IMR-90 (cell line): ENCODE results near the gene KRTAP12-3. TPM values are rescaled to one million over a fixed set of nuclear protein-coding genes. Genes with fewer than 3 reads are reported as not detected.

Source experiments
- ATAC-seq: fragments of 200-7000 bp; cut with Tn5 transposase; 2 replicates; pipeline ENCODE4 v1.9.1; 2020; ENCODE audit warnings: low read depth, mild to moderate bottlenecking, moderate library complexity
- BruUV-seq: library from RNA; stranded (reverse); fragments of 400-500 nt; replicated peaks from 2 replicates; lab custom pipeline; 2021; lab: Mats Ljungman, UMichigan
- CTCF ChIA-PET: fragments of 300-600 bp; formaldehyde crosslinking; extraction: SDS; loops from one replicate; lab custom pipeline; 2021; ENCODE audit warnings: antibody characterized with exemption; lab: Yijun Ruan, JAX
- POLR2A ChIA-PET: fragments of 300-600 bp; sonication (Branson Sonifier 250); formaldehyde crosslinking; loops from one replicate; lab custom pipeline; 2022; ENCODE audit warnings: antibody characterized with exemption; ENCODE audit not compliant: unreplicated experiment; lab: Charles Lee
- DNase-seq: peaks from one replicate; pipeline ENCODE4 v3.0.0; 2013
- H2AFZ ChIP-seq: replicated peaks from 2 replicates; pipeline ENCODE3; 2013; ENCODE audit warnings: low read length, mild to moderate bottlenecking; ENCODE audit not compliant: poor library complexity
- H2AK5ac ChIP-seq: 2 replicates; pipeline ENCODE4 v1.6.1; 2013; ENCODE audit warnings: low read depth, low read length, inconsistent platforms
- H2AK9ac ChIP-seq: replicated peaks from 2 replicates; pipeline ENCODE3; 2013; ENCODE audit warnings: mild to moderate bottlenecking, low read depth, low read length, moderate library complexity; ENCODE audit not compliant: poor library complexity
- H2BK120ac ChIP-seq: 2 replicates; pipeline ENCODE4 v1.6.1; 2013; ENCODE audit warnings: low read depth, low read length, inconsistent platforms
- H2BK15ac ChIP-seq: 3 replicates; pipeline ENCODE4 v1.6.1; 2013; ENCODE audit warnings: low read depth, low read length, inconsistent platforms
- H2BK20ac ChIP-seq: 2 replicates; pipeline ENCODE4 v1.6.1; 2013; ENCODE audit warnings: low read depth, mild to moderate bottlenecking, inconsistent platforms, low read length, moderate library complexity
- H2BK5ac ChIP-seq: 2 replicates; pipeline ENCODE4 v1.6.1; 2013; ENCODE audit warnings: mild to moderate bottlenecking, low read depth, low read length, inconsistent platforms; ENCODE audit not compliant: poor library complexity, severe bottlenecking
- H3K14ac ChIP-seq: replicated peaks from 2 replicates; pipeline ENCODE4 v1.6.1; 2013; ENCODE audit warnings: low read depth, low read length, inconsistent platforms
- H3K18ac ChIP-seq: 2 replicates; pipeline ENCODE4 v1.6.1; 2013; ENCODE audit warnings: low read depth, low read length, control low read depth
- H3K23ac ChIP-seq: 2 replicates; pipeline ENCODE4 v1.6.1; 2013; ENCODE audit warnings: low read depth, low read length, inconsistent platforms
- H3K27ac ChIP-seq: 2 replicates; pipeline ENCODE4 v1.5.1; 2013; ENCODE audit warnings: mild to moderate bottlenecking, control low read depth, low read length; ENCODE audit not compliant: insufficient read depth
- H3K27me3 ChIP-seq: 2 replicates; pipeline ENCODE4 v1.6.1; 2013; ENCODE audit warnings: low read length; ENCODE audit not compliant: control insufficient read depth, insufficient read depth
- H3K36me3 ChIP-seq: 2 replicates; pipeline ENCODE4 v1.6.1; 2013; ENCODE audit warnings: low read length, mixed read lengths; ENCODE audit not compliant: control insufficient read depth, insufficient read depth
- H3K4ac ChIP-seq: 2 replicates; pipeline ENCODE4 v1.6.1; 2013; ENCODE audit warnings: low read depth, low read length, inconsistent platforms
- H3K4me1 ChIP-seq: 2 replicates; pipeline ENCODE4 v1.6.1; 2013; ENCODE audit warnings: low read length, mixed read lengths; ENCODE audit not compliant: control insufficient read depth, insufficient read depth
- H3K4me2 ChIP-seq: 2 replicates; pipeline ENCODE4 v1.6.1; 2013; ENCODE audit warnings: low read depth, mild to moderate bottlenecking, control low read depth, low read length, moderate library complexity
- H3K4me3 ChIP-seq: 2 replicates; pipeline ENCODE4 v1.5.1; 2013; ENCODE audit warnings: low read depth, mild to moderate bottlenecking, control low read depth, low read length, moderate library complexity; ENCODE audit not compliant: insufficient read depth
- H3K56ac ChIP-seq: 2 replicates; pipeline ENCODE4 v1.6.1; 2013; ENCODE audit warnings: low read length, inconsistent platforms; ENCODE audit not compliant: insufficient read depth; ENCODE audit errors: extremely low read depth
- H3K79me1 ChIP-seq, 2 experiments: 2 replicates each; pipeline ENCODE4 v1.6.1; 2013; ENCODE audit warnings: low read length in 2 of 2, inconsistent platforms in 1 of 2, low read depth in 1 of 2
- H3K9ac ChIP-seq: 2 replicates; pipeline ENCODE4 v1.6.1; 2013; ENCODE audit warnings: low read depth, low read length, control low read depth
- H3K9me1 ChIP-seq: 2 replicates; pipeline ENCODE4 v1.6.1; 2013; ENCODE audit warnings: low read length, inconsistent platforms; ENCODE audit not compliant: insufficient read depth
- H3K9me3 ChIP-seq: 2 replicates; pipeline ENCODE4 v1.6.1; 2013; ENCODE audit warnings: low read length; ENCODE audit not compliant: control insufficient read depth, insufficient read depth
- H4K20me1 ChIP-seq: 2 replicates; pipeline ENCODE4 v1.6.1; 2013; ENCODE audit warnings: low read length, inconsistent platforms; ENCODE audit not compliant: insufficient read depth
- H4K5ac ChIP-seq: 2 replicates; pipeline ENCODE4 v1.6.1; 2013; ENCODE audit warnings: mild to moderate bottlenecking, low read depth, low read length, control low read depth
- H4K8ac ChIP-seq, 2 experiments: 2 replicates each; pipeline ENCODE4 v1.6.1; 2013; ENCODE audit warnings: low read depth in 2 of 2, low read length in 2 of 2, control low read depth in 1 of 2, inconsistent platforms in 1 of 2
- H4K91ac ChIP-seq: 2 replicates; pipeline ENCODE4 v1.6.1; 2013; ENCODE audit warnings: low read depth, low read length, inconsistent platforms; ENCODE audit not compliant: insufficient read depth
- CEBPB ChIP-seq: IDR thresholded peaks from 2 replicates; pipeline ENCODE4 v1.6.1; 2012; ENCODE audit warnings: low read depth, low read length, improper control_type of control experiment
- FOS ChIP-seq: fragments of 150-350 bp; IDR thresholded peaks from 2 replicates; pipeline ENCODE4 v1.6.1; 2016; ENCODE audit warnings: low read depth, low read length
- MXI1 ChIP-seq: IDR thresholded peaks from 2 replicates; pipeline ENCODE4 v1.6.1; 2012; ENCODE audit warnings: low read depth, mild to moderate bottlenecking, low read length, moderate library complexity, borderline replicate concordance
- WGBS, 2 experiments: methylation state at CpG; one replicate each; pipeline versions ENCODE4 v1.1.5 to v1.1.7; 2013; ENCODE audit warnings: missing lambda C conversion rate in 2 of 2; ENCODE audit not compliant: insufficient read length in 1 of 2; ENCODE audit errors: extremely low coverage in 2 of 2; 5-methylcytosine and 5-hydroxymethylcytosine counted together
- dilution Hi-C: fragments of 300-500 bp; cut with HindIII; formaldehyde crosslinking; loops from one replicate; pipeline ENCODE4 v1.14.3; 2018; ENCODE audit warnings: low sequenced_read_pairs; ENCODE audit not compliant: unreplicated experiment
- in situ Hi-C: fragments of 300-500 bp; cut with MboI; formaldehyde crosslinking; loops from 3 replicates; pipeline ENCODE4 v1.14.3; 2019; ENCODE audit warnings: low sequenced_read_pairs, inconsistent platforms, mixed read lengths
- intact Hi-C: fragments of 100-400 bp; cut with micrococcal nuclease; formaldehyde crosslinking; loops from 2 replicates; pipeline ENCODE4 v1.10.0; 2022
- polyA plus RNA-seq, 3 experiments: library from polyadenylated mRNA; depleted of rRNA; stranded (reverse); fragments of >200 nt; gene quantifications; 2 replicates each; pipeline ENCODE4 v1.2.3, GENCODE V29; 2012; ENCODE audit warnings: low replicate concordance in 1 of 3
- total RNA-seq: library from RNA; depleted of rRNA; stranded (reverse); fragments of >200 nt; gene quantifications from 2 replicates; pipeline ENCODE4 v1.2.3, GENCODE V29; 2012

The KRTAP12-3 gene
- total and polyA plus RNA-seq, 2 of the 4 experiments (the other 2 are of a cell fraction) = not detected

DNA sequence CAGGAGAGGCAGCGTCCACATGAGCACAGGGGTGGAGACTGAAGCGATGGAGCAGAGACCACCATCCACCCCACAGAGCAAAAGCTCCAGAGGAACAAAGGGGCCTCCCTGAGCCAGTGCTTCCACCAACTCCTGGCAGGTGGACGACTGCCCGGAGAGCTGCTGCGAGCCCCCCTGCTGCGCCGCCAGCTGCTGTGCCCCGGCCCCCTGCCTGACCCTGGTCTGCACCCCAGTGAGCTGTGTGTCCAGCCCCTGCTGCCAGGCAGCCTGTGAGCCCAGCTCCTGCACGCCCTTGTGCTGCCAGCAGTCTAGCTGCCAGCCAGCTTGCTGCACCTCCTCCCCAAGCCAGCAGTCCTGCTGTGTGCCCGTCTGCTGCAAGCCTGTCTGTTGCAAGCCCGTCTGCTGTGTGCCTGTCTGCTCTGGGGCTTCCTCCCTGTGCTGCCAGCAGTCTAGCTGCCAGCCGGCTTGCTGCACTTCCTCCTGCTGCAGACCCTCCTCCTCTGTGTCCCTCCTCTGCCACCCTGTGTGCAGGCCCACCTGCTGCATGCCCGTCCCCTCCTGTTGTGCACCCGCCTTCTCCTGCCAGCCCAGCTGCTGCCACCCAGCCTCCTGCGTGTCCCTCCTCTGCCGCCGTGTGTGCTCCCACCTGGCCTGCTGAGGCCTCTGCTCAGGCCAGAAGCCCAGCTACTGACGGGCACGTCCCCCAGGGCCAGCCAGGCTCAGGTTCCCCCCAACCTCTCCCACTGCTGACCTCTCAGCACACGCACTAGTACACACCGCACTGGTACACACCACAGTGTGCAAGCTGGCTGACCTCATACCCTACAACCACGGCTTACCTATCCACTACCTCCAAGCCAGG lies 44.6 kb downstream of the KRTAP12-3 start:
- intact Hi-C loops = no loop called here
- no peaks in the 10 kb centered on the region for H3K9me1 ChIP-seq
- no peak overlapping the region for H2BK120ac ChIP-seq
- no peak overlapping the region for H3K27ac ChIP-seq
- H3K9ac ChIP-seq = no peak overlapping the region
- H2AK9ac ChIP-seq = no peak overlapping the region
- H3K27me3 ChIP-seq = peaks cover 70% of the 10 kb centered on the region
- ATAC-seq (no peak), DNase-seq (no peak)
- TF ChIP-seq MXI1 = no peak
- TF ChIP-seq FOS = no peak
- TF ChIP-seq CEBPB = no peak
- in situ Hi-C loops = no loop called here
- no peak overlapping the region for H4K91ac ChIP-seq
- H3K36me3 ChIP-seq = no peaks in the 10 kb centered on the region
- no peak overlapping the region for H3K4me3 ChIP-seq
- H2BK15ac ChIP-seq = no peak overlapping the region
- CTCF ChIA-PET = no interaction called here
- peaks cover 6% of the 10 kb centered on the region; the same call in 1 of the 2 replicates for H3K9me3 ChIP-seq
- H4K20me1 ChIP-seq = no peaks in the 10 kb centered on the region
- H2AK5ac ChIP-seq = no peak overlapping the region
- H3K79me1 ChIP-seq = no peaks in the 10 kb centered on the region
- H3K23ac ChIP-seq = no peak overlapping the region
- no peak overlapping the region for H3K4me2 ChIP-seq
- WGBS, 2 experiments = 83% methylated on average over 1 of the region's 22 CpGs; no CpG with 5 or more reads in 1 of the 2 experiments
- H2BK5ac ChIP-seq = no peak overlapping the region
- H3K18ac ChIP-seq = no peak overlapping the region
- no peaks in the 10 kb centered on the region for H3K4me1 ChIP-seq
- dilution Hi-C loops = no loop called here
- BruUV-seq = no TSS peak
- POLR2A ChIA-PET = no interaction called here
- H4K5ac ChIP-seq = no peak overlapping the region
- H3K4ac ChIP-seq = no peak overlapping the region
- no peak overlapping the region for H4K8ac ChIP-seq
- no peak overlapping the region for H2AFZ ChIP-seq
- H3K56ac ChIP-seq = no peak overlapping the region
- H2BK20ac ChIP-seq = no peak overlapping the region
- no peak overlapping the region for H3K14ac ChIP-seq
